ENCODE data around the gene CYFIP2.

Gene CYFIP2

GRCh38 chr5:157384971-157385709 lies 119.2 kb downstream of the CYFIP2 start:
- H3K4me1 ChIP-seq (ENCODE audit: control insufficient read depth, insufficient read depth, low read length) = peaks cover 4% of the 10 kb centered on the region; the same call in 1 of the 2 replicates
- no peak overlapping the region for H3K4me3 ChIP-seq (ENCODE audit: low read depth, low read length)
- no peak overlapping the region for H3K27ac ChIP-seq (ENCODE audit: extremely low read depth, low read depth, low read length)
- peaks cover 19 to 81% of the 10 kb centered on the region in 2 experiments for H3K36me3 ChIP-seq (ENCODE audit: control insufficient read depth in 2 of 2, insufficient read depth in 1 of 2, low read length in 2 of 2)
- CTCF ChIA-PET = interaction anchor here (0.5 to 1.2 kb wide), 4 partner anchors 46 to 358 kb away, joined by 3 to 6 read pairs (median 4); partner anchors contain the start of gene LSM11
- POLR2A ChIA-PET = no interaction called here
- TF ChIP-seq ZNF530 (tag by site-specific recombination; IDR thresholded peaks at IDR 0.05; ENCODE audit: low read depth) = no peak
- no peak for TF ChIP-seq ZNF692 (tag by site-specific recombination; IDR thresholded peaks at IDR 0.05)
- no peak for TF ChIP-seq ZBTB20 (tag by site-specific recombination; IDR thresholded peaks at IDR 0.05)
- TF ChIP-seq BCL11A (tag by site-specific recombination; IDR thresholded peaks at IDR 0.05; ENCODE audit: low read depth) = no peak
- no peak for TF ChIP-seq ZNF555 (tag by site-specific recombination; conservative IDR thresholded peaks at IDR 0.05)
- no peak for TF ChIP-seq ZNF747 (tag by site-specific recombination; IDR thresholded peaks at IDR 0.05)
- TF ChIP-seq ZNF670 (tag by site-specific recombination; IDR thresholded peaks at IDR 0.05; ENCODE audit: low read depth) = no peak
- no peak for TF ChIP-seq ZNF423 (tag by site-specific recombination; IDR thresholded peaks at IDR 0.05)
- no peak for TF ChIP-seq ZNF155 (tag by site-specific recombination; IDR thresholded peaks at IDR 0.05)
- TF ChIP-seq ZNF785 (tag by site-specific recombination; IDR thresholded peaks at IDR 0.05) = no peak
- no peak for TF ChIP-seq ZNF239 (tag by site-specific recombination; IDR thresholded peaks at IDR 0.05)
- TF ChIP-seq ZNF830 (tag by site-specific recombination; IDR thresholded peaks at IDR 0.05; ENCODE audit: low read depth) = no peak
- TF ChIP-seq MZF1 (tag by site-specific recombination; IDR thresholded peaks at IDR 0.05; ENCODE audit: borderline replicate concordance) = no peak
- TF ChIP-seq ZNF214 (tag by site-specific recombination; IDR thresholded peaks at IDR 0.05; ENCODE audit: borderline replicate concordance) = no peak
- no peak for TF ChIP-seq ZNF560 (tag by site-specific recombination; IDR thresholded peaks at IDR 0.05; ENCODE audit: borderline replicate concordance)
- no peak for TF ChIP-seq PRDM1 (tag by site-specific recombination; IDR thresholded peaks at IDR 0.05)
- no peak for TF ChIP-seq KLF8 (tag by site-specific recombination; IDR thresholded peaks at IDR 0.05)
- no peaks in the 10 kb centered on the region for H3K9me3 ChIP-seq (ENCODE audit: control insufficient read depth, insufficient read depth, low read depth, low read length)

- Histone ChIP-seq H3K27ac (ENCODE audit: extremely low read depth, low read depth, low read length) (no peak overlapping the region), H3K36me3 (ENCODE audit: control insufficient read depth in 2 of 2, insufficient read depth in 1 of 2, low read length in 2 of 2) (peaks cover 12 to 84% of the 10 kb centered on the region in 2 experiments), H3K4me3 (ENCODE audit: low read depth, low read length) (no peak overlapping the region), H3K4me1 (ENCODE audit: control insufficient read depth, insufficient read depth, low read length) (peaks cover 4% of the 10 kb centered on the region; the same call in 1 of the 2 replicates), H3K9me3 (ENCODE audit: control insufficient read depth, insufficient read depth, low read depth, low read length) (no peaks in the 10 kb centered on the region)
- TF ChIP-seq ZNF610 (tag by site-specific recombination; IDR thresholded peaks at IDR 0.05; ENCODE audit: borderline replicate concordance) (no peak), ZNF140 (tag by site-specific recombination; IDR thresholded peaks at IDR 0.05) (no peak), ZNF510 (tag by site-specific recombination; IDR thresholded peaks at IDR 0.05; ENCODE audit: insufficient replicate concordance) (no peak), ZNF830 (tag by site-specific recombination; IDR thresholded peaks at IDR 0.05; ENCODE audit: low read depth) (no peak), ZNF449 (tag by site-specific recombination; IDR thresholded peaks at IDR 0.05) (no peak)
- CTCF ChIA-PET = interaction anchor here (1.6 kb wide), 1 partner anchor 356 kb away, joined by 5 read pairs; the partner anchor contains the start of gene LSM11
- POLR2A ChIA-PET = no interaction called here
Measured at GRCh38 chr5:157387041-157387563, 121.2 kb downstream of the CYFIP2 start.
